HG02840 (cell line): ENCODE results near the gene HDAC9.
"Not testable (repeated sequence)": the region's sequence is repeated elsewhere in the genome, so short reads cannot be mapped to it uniquely, and the experiment has no call there.

ENCODE experiments used
- ATAC-seq: cut with Tn5 transposase; IDR thresholded peaks from one replicate; pipeline ENCODE4 v1.9.1; 2021; ENCODE audit warnings: mild to moderate bottlenecking, moderate library complexity, moderate number of reproducible peaks; ENCODE audit not compliant: unreplicated experiment, low FRiP score

HDAC9 gene

DNA sequence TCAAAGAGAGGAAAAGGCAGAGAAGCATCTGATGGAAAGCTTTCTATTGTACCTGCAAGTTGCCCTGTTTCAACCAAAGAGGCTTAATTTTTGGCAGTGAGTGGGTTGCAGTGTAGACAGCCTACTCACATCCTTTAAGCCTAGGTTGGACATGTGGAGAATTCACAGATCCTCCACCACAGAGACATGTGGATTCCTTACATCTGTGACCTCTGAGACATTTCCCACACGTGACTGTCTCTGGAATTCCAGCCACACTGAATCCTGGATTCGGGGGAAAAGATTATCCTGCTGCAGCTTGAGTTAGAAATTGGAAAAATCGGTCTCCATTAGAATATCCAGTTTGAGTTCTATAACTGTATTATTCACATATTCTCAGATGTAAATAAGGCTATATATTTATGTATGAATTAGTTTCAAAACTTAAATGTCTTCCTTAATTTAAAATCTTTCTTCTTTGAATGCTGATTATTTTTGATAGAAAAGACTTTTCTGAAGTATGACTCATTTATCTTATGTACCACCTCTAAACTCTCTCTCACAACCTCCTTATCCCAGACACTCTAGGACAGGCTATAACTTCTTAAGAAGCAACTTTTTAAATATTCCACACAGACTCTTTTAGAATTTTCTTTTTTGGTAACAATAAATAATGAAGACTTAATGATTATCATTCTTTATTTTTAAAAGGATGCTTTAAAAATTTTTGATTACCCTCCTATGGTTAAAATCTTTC, 498.6 kb downstream of the HDAC9 start:
- ATAC-seq = no peak

DNA sequence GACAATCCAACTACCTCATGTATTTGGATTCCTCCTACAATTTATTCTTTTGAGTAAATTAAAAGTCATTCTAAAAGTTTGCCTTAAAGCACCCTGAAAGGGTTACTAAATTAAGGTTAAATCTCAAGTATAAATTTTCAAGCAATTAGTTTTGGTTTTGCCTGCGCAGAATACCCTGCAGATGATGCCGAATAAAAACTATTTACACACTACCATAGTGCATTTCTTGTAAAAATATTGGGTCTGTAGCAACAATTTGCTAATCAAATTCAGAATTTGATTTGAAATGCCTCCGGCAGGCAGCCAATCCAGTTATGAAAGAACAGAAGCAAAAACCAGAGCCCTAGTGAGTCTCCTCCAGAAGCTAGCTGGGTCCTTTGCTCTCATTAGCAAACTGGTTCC, 499.7 kb downstream of the HDAC9 start:
- no peak for ATAC-seq

DNA sequence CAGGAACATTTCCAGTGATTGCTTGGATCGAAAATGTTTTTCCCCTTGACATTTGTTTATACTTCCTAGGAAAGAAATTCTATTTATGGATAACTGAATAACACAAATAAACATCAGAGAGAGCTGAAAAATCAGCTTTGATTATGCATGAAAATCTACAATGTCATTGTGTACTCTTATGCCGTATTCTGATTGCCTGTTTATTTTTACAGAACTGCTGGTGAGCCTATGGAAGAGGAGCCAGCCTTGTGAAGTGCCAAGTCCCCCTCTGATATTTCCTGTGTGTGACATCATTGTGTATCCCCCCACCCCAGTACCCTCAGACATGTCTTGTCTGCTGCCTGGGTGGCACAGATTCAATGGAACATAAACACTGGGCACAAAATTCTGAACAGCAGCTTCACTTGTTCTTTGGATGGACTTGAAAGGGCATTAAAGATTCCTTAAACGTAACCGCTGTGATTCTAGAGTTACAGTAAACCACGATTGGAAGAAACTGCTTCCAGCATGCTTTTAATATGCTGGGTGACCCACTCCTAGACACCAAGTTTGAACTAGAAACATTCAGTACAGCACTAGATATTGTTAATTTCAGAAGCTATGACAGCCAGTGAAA, 500.4 kb downstream of the HDAC9 start:
- no peak for ATAC-seq

DNA sequence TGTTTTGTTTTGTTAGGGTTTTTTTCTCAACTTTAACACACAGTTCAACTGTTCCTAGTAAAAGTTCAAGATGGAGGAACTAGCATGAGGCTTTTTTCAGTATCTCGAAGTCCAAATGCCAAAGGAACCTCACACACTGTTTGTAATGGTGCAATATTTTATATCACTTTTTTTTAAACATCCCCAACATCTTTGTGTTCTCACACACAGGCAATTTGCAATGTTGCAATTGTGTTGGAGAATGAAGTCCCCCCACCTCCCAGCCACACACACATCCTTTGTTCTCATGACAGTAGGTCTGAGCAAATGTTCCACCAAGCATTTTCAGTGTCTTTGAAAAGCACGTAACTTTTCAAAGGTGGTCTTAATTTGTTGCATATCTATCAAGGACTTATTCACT, 501.0 kb downstream of the HDAC9 start:
- ATAC-seq = no peak

DNA sequence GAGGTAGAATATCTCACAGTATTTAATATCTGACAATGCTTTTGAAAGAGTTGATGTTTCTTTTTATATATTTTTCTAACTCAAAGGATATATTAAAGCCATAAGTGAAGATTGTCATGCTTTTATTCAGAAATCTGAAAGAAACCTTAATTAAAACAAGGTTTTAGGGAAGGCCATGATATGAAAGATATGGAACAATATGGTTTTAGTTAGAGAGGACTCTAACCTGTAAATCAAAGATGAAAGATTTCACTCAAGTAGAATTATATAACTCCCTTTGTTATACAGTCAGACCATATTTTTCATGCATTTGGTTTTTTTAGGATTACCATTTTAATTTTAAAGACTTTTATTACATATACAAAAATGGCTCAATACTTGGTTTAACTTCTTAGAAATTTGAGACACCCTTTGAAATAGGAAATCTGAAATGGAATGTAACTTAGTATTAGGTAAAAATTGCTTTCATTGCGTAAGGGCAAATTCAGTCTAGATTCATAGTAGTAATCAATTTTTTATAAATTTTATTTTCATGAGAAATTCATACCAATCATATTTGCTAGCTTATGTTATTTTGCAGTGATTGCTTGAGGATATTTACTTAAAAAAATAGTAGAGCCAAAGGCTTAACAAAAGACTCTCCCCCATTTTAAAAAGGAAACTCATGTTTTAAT, 502.1 kb downstream of the HDAC9 start:
- ATAC-seq = no peak

DNA sequence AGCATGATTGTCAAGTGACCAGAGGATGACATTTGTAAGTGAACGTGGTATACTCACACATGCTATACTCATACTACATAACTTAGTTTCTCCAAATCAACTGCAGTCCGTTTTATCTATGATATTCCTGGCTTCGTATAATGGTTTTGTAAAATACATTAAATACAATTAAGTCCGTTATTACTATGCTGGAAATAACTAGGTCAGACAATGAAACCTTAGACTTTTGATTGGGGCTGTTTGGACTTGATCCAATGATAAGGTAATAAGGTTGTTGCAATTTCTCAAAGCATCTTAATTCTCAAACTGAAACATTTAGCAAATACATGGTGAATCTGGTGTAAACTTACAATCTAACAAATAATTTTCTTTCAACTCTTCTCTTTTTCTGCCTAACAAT, 504.9 kb downstream of the HDAC9 start:
- no peak for ATAC-seq

DNA sequence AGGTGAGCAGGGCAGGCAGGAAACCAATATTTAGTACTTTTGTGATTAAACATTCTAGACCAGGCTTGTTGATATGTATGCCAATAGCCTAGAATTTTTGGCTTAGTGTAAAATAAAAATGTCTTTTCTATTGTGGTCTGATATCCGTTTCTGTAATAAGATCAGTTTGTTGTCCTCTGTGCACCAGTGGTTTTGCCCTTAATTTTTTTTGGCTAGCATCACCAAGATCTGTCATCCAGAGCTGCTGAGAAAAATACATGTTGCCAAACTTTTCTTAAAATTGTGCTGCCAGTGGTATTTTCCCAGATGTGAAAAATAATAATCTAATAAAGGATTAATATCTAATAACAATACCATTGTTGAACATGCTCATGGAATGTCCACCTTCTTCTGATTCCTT, 506.3 kb downstream of the HDAC9 start:
- no peak for ATAC-seq

DNA sequence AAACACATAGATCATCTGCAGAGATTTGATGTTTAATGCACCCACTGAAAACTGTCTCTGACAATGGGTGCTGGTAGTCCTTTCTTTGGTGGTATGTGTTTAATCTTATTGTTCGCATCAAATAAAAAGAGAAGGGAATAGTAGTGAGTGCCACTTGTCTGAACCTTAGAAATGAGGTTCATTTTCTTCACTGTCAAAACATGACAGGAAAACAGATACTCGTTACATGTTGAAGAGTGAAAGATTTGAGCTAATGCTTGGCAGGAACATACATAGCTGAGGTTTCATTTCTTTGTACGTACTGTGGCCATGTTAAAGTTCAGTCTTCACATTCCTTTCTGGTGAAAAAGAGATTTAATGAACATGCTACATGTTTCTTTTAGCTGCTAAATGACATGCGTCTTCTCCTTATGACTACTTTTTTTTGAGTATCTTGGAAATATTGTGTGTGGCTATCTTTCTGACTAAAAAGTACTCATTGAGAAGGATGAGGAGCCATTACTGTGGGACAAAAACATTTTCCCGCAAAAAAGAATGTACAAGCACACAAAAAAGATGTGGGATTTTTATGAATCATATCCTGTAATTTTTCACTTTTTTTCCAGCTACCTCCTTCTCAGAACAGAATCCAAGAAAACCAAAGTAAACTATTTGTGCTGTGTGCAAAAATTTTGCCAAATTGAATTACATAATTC, 513.8 kb downstream of the HDAC9 start:
- no peak for ATAC-seq

DNA sequence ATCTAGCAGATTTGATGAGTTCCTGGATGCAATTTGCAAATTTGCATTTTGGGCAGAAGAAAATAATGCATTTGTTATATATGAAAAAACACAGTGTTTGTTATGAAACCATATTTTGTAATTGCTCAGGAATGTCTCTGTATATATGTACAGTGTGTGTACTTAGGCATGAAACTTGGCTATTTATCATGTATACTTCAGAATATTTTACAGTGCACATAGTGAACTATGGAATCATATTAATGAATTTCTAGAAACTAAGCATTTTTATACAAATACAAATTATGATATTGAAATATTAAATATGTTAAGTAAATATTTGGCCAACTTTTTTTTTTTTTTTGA, 514.4 kb downstream of the HDAC9 start:
- ATAC-seq = no peak

DNA sequence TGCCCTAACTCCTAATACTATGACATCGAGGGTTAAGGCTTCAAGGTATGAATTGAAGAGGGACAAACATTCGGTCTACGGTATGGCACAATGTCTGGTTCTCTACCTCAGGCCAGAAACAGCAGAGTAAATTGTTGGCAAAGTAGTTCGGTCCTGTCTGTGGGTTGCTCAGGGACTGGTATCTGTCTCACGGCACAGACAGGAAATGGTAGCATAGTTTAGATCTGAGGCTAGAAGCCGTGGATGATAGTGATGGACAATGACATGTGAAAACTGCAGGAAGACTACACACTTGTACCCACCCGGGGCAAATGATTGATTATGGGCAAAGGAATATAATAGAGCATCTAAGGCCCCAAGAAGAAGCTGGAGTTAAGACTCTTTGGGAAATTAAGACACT, 515.7 kb downstream of the HDAC9 start:
- no peak for ATAC-seq

DNA sequence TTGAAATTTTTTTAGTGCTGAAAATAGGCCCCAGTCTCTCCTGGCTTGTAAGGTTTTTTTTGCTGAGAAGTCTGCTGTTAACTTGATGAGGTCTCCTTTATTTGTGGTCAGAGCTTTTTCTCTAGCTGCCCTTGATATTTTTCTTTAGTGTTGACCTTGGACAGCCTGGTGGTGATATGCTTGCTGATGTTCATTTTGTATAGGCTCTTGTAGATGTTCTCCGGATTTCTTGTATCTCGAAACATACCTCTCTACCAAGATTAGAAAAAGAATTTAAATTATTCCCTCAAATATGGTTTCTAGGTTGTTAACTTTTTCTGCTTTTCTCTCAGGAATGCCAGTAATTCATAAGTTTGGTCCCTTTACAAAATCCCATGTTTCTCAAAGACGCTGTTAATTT, 519.5 kb downstream of the HDAC9 start:
- no peak for ATAC-seq

DNA sequence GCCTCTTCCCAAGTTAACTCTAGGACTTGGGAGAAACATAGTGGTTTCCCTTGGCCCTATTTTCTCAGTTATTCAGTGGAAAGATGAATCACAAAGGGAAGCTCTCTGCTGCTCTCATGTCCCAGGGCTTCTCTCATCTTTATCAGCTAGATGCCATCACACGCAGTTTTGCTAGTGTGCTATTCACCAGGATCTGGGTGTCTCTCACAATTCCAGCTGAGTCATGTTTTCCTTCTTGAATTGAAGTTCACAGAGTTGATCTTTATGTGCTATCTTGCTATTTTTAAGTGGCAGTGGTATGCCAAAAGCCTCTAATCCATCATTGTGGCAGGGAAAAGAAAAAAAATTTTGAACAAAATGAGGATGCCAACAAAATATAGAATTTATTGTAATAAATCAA, 520.6 kb downstream of the HDAC9 start:
- ATAC-seq = no peak

DNA sequence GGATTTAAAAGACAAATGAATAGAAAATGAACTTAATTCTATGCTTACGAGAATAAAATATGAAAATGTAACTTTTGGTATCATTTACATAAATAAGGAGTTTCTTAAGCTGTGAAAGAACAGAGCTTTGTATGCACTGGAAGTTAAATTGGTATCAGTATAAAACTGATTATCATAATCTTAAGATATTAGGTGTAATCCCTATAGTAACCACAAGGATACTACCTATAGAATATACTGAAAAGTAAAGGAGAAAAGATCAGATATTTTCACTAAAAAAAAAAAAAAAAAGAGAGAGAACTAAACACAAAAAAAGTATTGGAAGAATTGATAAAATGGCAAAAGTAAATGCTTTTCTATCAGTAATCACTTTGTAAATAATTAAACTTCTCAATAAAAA, 521.8 kb downstream of the HDAC9 start:
- ATAC-seq = no peak

DNA sequence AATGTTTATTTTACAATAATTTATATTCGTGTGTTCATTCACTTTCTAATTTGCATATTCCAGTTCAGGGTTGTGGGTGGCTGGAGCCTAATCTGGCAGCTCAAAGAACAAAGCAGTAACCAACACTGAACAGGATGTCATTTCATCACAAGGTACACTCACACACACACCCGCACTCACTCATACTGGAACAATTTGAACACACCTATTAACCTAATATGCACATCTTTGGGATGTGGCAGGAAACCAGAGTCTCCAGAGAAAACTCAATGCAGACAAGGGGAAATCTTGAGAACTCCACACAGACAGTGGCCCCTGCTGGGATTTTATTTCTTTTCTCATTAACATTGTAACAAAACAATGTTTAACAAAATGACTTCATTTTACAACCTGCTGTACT, 524.5 kb downstream of the HDAC9 start:
- ATAC-seq = no peak

DNA sequence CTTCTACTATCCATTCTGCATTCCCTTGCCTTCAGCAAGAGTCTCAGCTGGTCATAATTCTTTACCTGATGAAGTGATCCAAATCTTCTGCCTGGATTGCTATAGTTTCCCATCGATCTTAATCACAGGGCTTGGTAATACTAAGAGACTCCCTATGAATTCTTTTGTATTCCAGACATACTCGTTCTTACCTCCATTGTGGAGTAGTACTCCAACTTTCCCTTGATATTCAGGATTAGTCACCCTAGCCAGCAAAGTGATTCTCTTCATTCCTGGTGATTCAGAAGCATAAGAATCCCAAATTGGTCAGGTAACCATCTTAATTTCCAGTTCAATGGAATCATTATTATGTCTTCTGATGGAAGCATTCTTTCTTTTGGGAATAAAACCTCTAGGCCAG, 525.2 kb downstream of the HDAC9 start:
- no peak for ATAC-seq

DNA sequence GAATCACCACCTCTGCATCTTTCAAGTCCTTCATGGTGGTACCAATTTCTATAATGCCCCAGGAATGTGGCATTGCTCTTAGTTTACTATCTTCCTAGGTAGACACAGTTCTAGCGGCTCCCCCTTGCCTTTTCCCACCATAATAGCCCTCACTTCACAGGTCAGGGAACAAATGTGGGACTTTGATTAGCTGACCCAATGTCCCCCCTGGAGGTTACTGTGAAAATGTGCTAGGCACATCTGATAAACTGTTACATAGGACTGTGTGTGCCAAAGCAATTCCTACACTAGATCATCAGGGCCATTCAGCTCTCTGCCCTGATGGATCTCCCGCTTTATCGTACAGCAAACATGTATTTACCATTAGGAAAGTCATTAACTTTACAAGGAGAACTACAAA, 527.9 kb downstream of the HDAC9 start:
- ATAC-seq = no peak

DNA sequence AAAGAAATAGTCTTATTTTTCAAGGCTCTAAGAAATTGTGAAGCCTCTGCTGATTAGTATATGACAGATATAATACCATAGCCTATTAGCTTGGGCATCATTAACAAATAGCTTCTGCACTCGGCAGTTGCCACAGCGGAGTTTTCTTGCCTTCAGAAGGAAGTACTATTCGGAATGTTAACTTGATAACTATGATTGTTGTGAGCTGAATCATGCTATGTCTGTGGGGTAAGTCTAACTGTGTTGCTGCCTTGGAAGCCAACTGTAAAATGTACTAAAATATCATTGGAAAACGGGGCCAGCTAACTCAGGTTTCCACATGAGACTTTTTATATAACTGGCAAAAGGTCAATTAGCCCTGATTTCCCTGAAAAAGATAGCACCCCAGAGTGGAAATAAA, 528.7 kb downstream of the HDAC9 start:
- ATAC-seq = no peak

DNA sequence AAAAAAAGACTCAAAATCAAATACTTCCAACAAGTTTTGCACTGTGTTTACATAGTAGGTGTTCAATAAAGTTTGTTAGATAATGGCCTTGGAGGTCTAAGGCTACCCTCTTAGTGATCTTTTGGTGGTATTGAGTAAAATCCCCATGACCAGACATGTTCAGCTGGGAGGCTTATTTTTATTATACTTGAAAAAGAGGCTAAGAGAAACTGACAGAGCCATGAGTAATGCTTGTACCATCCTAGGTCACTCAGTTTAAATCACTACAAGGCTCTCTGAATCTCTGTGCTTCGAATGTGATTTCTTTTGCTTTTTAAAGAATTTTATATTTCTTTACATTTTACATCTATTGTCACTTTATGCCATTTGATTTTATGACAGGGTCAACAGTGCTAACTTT, 531.3 kb downstream of the HDAC9 start:
- ATAC-seq = no peak

DNA sequence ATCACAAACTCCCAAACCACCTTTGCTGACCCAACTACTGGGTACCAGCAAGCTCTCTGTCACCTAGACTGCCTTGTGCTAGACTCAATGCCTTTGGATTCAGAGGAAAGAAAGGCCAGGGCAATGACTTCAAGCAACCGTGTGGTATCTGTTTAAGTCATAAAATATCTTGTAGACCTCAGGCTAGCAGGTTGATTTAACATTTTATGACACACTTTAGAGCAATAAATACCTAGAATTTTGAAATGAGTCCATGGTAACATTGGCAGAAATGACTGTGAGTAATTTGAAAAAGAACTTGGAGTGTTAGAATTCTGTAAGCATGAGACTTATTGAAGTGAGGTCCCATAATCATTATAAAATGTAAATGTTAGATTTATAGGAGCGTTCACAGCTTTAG, 534.7 kb downstream of the HDAC9 start:
- ATAC-seq = no peak

DNA sequence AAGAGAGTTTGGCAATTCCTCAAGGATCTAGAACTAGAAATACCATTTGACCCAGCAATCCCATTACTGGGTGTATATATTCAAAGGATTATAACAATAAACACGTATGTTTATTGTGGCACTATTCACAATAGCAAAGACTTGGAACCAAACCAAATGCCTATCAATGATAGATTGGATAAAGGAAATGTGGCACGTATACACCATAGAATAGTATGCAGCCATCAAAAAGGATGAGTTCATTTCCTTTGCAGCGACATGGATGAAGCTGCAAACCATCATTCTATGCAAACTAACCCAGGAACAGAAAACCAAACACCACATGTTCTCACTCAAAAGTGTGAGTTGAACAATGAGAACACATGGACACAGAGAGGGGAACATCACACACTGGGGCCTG, 537.4 kb downstream of the HDAC9 start:
- ATAC-seq = not testable (repeated sequence)

DNA sequence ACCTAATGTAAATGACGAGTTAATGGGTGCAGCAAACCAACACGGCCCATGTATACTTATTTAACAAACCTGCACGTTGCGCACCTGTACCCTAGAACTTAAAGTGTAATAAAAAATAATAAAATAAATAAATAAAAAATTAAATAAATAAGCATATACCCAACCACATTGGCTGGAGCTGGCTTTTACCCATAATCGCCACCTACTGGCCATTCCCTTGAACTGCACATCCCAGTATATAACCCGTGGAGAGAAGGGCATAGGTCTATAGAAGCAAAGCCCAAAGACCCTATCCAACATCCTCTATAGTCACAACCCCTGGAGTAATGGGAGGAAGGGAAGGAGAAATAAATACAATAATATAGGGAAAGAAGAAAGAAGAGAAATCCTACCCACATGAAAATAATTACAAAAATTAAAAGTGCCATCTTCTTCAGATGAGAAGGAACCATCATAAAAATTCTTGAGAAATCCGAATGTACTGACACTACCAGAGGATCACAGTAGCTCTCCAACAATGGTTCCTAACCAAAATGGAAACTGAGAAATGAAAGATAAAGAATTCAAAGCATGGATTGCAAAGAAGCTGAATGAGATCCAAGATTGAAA, 556.3 kb downstream of the HDAC9 start:
- ATAC-seq = no peak
